Hindlimb muscle (tissue), 1 donor: ENCODE results near the gene ZNG1B. TPM values are rescaled to one million over a fixed set of nuclear protein-coding genes. Genes with fewer than 3 reads are reported as not detected.

Experiments used
- polyA plus RNA-seq: library from polyadenylated mRNA; unstranded; fragments of 120-200 nt; gene quantifications from one replicate; pipeline ENCODE4 v1.2.1, GENCODE V29; 2013; ENCODE audit not compliant: insufficient read length

ZNG1B gene
- polyA plus RNA-seq, 1 donor: 42.4 TPM

Other genes with a start within 250 kb of the ZNG1B start
- 2.2 TPM for gene PAX8, start 158.8 kb upstream of the ZNG1B start, polyA plus RNA-seq
- gene FOXD4L1, start 61.0 kb downstream of the ZNG1B start, polyA plus RNA-seq: 4.4 TPM
- 18.0 TPM for gene RABL2A, start 189.6 kb downstream of the ZNG1B start, polyA plus RNA-seq